SKM-1 (cell line): Measurements from ENCODE around the gene PPFIA3.

Experiments
- DNase-seq: peaks from one replicate; lab custom pipeline; 2025; ENCODE audit not compliant: unreplicated experiment; lab: John Stamatoyannopoulos, UW

The PPFIA3 gene

GRCh38 chr19:49148784-49149651 is 29.7 kb downstream of the PPFIA3 start:
- peak; percentile 23 for DNase-seq

GRCh38 chr19:49149652-49150105 is 30.3 kb downstream of the PPFIA3 start:
- DNase-seq, result no peak

GRCh38 chr19:49150106-49150943 is 31.0 kb downstream of the PPFIA3 start:
- DNase-seq, result peak; percentile 59

- DNase-seq, result no peak
Measured at GRCh38 chr19:49150944-49151243, 31.6 kb downstream of the PPFIA3 start.

GRCh38 chr19:49151267-49152118 is 32.1 kb downstream of the PPFIA3 start:
- DNase-seq, result no peak

GRCh38 chr19:49152119-49152550 is 32.8 kb downstream of the PPFIA3 start:
- DNase-seq, result no peak

GRCh38 chr19:49153167-49153809 is 33.9 kb downstream of the PPFIA3 start:
- no peak for DNase-seq

GRCh38 chr19:49154279-49154678 is 34.9 kb downstream of the PPFIA3 start:
- no peak for DNase-seq

- DNase-seq, result no peak
Measured at GRCh38 chr19:49155005-49155819, 35.9 kb downstream of the PPFIA3 start, which contains the start of gene HRC. Gene HRC, minus strand, starts transcription at chr19:49155396. Its CDS starts 159 bp downstream, at chr19:49155237.

GRCh38 chr19:49155820-49156346 is 36.5 kb downstream of the PPFIA3 start:
- no peak for DNase-seq

- peak; percentile 4 for DNase-seq
Measured at GRCh38 chr19:49157445-49158224, 38.3 kb downstream of the PPFIA3 start, which contains the start of gene TRPM4. Gene TRPM4, plus strand, starts transcription at chr19:49157792. Its CDS starts 75 bp downstream, at chr19:49157867.

GRCh38 chr19:49160450-49161189 is 41.3 kb downstream of the PPFIA3 start:
- no peak for DNase-seq

GRCh38 chr19:49161987-49162386 is 42.6 kb downstream of the PPFIA3 start:
- no peak for DNase-seq

- DNase-seq, result no peak
Measured at GRCh38 chr19:49165111-49165750, 45.9 kb downstream of the PPFIA3 start.

- DNase-seq, result no peak
Measured at GRCh38 chr19:49165865-49166301, 46.5 kb downstream of the PPFIA3 start.

- DNase-seq, result no peak
Measured at GRCh38 chr19:49167857-49168409, 48.6 kb downstream of the PPFIA3 start.

GRCh38 chr19:49168421-49168820 is 49.1 kb downstream of the PPFIA3 start:
- DNase-seq, result no peak
